OCI-M2 (cell line): Measurements from ENCODE around the gene RASA2.
"Not testable (repeated sequence)": the region's sequence is repeated elsewhere in the genome, so short reads cannot be mapped to it uniquely, and the experiment has no call there.

Source experiments
- DNase-seq: peaks from one replicate; lab custom pipeline; 2025; ENCODE audit not compliant: unreplicated experiment; lab: John Stamatoyannopoulos, UW

Gene RASA2

GRCh38 chr3:141491929-141492328, 5.1 kb downstream of the RASA2 start:
- no peak for DNase-seq

DNA sequence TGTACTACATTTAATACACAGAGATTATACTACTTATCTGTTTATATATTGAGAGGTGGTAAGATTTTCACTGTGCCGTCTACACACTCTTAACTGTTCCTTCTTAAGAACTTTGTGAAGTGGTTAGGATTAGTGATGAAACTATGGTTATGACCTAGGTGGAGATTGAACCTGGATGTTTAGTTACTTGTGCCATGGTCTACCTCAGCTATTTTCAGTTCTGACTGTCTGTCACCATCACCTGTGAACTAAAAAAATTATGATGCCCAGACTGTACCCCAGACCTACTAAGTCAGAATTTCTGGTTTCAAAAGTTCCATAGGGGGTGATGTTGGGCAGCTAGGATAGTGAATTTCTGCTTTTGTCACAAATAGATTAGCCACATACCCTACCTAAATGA, 6.4 kb downstream of the RASA2 start:
- DNase-seq = no peak

DNA sequence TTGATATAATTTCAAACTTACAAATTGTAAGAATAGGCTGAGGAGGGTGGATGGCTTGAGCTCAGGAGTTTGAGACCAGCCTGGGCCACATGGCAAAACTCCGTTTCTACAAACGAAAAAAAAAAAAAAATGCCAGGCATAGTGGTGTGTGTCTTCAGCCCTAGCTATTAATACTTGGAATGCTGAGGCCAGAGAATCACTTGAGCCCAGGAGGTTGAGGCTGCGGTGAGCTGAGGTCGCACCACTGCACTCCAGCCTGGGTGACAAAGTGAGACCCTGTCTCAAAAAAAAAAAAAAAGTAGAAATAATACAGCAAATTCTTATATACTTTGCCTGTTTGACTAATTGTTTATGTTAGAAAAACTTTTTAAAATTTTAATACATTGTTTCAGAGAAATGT, 10.8 kb downstream of the RASA2 start:
- not testable (repeated sequence) for DNase-seq

GRCh38 chr3:141498598-141499223, 11.9 kb downstream of the RASA2 start:
- no peak for DNase-seq

- no peak for DNase-seq
Measured at GRCh38 chr3:141499284-141499683, 12.5 kb downstream of the RASA2 start.

GRCh38 chr3:141499965-141500364, 13.1 kb downstream of the RASA2 start:
- DNase-seq = no peak

GRCh38 chr3:141500397-141500796, 13.6 kb downstream of the RASA2 start:
- DNase-seq = no peak

GRCh38 chr3:141505166-141505565, 18.3 kb downstream of the RASA2 start:
- no peak for DNase-seq

DNA sequence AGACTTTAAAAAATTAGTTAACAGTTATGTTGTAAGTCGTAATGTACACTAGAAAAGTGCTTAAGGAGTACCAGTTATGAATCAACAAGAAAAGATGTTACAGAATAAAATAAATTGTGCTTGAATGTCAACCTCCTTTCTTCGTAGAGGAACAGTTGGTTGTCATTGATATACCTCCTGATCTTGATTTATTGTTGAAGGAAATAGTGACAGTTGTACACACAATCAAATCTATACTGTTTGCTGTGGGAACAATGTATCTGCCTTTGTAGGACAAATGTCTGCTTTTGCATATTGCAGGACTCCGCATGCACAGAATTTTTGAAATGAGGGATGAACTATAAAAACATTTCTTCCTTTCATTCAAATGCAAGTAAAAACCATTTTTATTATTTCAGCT, 19.2 kb downstream of the RASA2 start:
- DNase-seq = no peak

- DNase-seq = no peak
Measured at GRCh38 chr3:141507392-141508066, 20.7 kb downstream of the RASA2 start.

DNA sequence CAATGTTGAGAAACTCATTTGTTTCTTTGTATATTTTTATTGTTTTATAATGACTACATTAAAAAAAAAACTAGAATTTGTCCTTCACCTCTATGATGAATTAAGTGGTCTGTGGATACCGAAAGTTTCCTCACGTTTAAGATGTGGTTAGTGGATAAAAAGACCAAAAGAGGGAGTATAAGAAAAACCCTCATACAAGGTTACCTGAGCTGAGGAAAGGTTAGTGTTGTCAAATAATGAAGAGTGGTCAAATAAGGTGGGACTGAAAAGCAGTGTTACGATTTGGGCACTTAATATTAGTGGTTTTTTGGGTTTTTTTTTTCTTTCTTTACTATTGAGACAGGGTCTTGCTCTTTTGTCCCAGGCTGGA, 21.2 kb downstream of the RASA2 start:
- DNase-seq = no peak

DNA sequence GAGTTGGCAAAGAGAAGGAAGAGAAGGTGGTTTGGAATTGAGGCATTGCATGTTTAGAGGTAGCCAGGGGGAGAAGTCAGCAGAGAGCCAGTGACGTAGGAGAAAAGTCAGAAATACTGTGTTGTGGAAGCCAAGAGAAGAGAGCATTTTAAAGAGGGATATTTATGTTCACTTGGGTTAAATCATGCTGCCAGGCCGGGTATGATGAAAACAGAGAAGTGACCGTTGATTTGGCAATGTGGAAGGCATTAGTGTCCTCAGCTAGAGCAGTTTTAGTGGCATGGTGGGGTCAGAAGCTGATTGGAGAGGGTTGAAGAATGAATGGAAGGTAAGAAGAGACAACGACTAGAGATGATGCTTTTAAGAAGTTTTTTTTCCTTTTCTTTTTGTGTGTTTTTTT, 24.5 kb downstream of the RASA2 start:
- DNase-seq = no peak

DNA sequence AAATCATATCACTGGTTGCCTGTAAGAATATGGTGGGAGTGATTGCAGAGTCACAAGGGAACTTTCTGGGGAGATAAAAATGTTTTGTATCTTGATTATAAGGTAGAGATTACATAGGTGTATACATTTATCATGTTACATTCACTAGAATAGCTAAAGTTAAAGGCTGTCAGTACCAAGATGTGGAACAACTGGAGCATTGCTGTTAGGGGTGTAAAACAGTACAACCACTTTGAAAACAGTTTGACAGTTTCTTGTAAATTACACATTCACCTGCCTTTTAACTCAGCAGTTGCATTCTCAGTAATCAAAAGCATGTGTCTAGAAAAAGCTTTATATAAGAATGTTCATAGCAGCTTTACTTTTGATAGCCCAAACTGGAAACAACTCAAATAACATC, 27.6 kb downstream of the RASA2 start:
- DNase-seq = no peak

DNA sequence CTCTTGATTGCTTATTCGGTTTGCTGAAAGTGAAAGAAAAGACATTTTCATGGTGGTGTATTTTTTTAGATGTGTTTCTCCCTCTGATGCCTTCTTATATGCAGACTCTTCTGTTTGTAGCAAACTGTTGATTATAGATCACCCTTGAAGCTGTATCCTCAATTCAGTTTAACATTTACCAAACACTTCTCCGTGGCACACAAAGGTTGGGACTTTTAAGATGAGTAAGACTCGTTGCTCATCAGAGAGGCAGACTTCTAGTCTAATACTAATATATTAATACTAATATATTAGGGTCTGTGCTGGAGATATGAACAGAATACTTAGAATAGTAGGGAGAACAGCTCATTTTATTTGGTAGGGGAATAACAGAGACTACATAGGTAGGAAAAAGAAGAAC, 32.8 kb downstream of the RASA2 start:
- no peak for DNase-seq

DNA sequence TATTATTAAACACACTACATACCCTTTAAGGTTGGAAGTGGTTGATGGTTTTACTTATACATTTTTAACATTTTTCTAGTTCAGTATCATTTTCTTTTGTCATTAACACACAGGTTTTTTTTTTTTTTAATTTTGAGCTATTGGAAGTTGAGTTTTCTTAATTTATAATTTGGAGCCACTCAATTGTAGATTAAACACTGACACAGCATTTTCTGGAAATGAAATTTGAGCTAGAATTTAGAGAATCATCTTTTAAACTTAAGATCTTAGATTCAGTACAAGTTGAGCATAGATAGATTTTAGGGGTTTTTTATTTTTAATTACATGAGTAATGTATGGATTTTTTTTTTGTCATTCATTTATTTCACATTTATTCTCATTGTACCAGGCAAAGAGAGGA, 35.0 kb downstream of the RASA2 start:
- DNase-seq = no peak

GRCh38 chr3:141523615-141524375, 37.0 kb downstream of the RASA2 start:
- no peak for DNase-seq

DNA sequence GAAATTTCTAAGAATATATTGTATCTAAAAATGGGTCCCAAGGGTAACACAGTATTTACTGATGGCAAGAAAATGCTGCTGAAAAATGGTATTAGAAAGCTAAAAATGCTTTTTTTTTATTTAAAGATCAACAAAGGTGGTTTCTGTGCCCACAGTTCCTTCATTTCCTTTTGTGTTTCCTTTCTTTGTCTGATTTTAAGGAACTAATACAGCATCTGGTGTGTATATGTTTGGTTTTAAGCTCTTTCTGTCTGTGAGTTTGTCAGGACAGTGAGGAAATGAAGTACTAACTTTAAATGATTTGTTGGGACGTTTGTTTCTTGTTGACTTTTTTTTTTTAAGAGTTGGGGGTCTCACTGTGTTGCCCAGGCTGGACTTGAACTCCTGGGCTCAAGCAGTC, 38.2 kb downstream of the RASA2 start:
- DNase-seq = no peak

DNA sequence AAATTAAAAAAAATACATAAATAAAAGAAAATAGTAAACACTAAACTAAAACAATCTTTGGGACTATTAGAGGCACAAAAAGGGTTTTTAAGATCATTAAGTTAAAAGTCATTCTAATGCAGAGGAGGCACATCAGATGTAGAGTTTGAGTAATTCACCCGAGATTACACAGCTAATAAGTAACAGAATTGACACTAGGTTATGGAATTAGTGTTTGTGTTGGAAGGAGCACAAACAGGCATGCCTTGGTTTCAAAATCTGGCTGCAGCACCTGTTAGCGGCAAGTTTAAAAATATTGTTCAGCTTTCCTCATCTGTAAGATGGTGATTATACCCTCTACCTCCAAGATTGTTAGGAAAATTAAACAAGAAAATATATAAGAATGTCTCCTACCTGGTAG, 39.0 kb downstream of the RASA2 start:
- no peak for DNase-seq

GRCh38 chr3:141526709-141527108, 39.9 kb downstream of the RASA2 start:
- no peak for DNase-seq

DNA sequence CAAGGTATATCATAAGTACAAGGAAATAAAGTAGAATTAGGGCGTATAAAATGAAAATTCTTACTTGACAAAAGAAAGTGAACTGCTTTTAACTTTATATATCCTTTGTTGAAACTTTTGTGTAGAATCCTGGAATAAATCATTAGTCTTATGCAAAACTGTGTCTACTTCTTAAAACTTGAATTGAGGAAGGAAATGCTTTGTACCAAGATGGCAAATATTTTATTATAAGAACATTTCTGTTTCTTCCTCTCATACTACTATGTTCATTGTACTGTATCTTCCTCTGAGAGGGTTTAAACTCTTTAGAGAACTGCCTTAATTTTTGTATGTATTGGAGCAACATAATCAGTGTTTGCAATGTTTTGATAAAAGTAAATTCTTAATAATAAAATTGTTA, 42.0 kb downstream of the RASA2 start:
- no peak for DNase-seq

DNA sequence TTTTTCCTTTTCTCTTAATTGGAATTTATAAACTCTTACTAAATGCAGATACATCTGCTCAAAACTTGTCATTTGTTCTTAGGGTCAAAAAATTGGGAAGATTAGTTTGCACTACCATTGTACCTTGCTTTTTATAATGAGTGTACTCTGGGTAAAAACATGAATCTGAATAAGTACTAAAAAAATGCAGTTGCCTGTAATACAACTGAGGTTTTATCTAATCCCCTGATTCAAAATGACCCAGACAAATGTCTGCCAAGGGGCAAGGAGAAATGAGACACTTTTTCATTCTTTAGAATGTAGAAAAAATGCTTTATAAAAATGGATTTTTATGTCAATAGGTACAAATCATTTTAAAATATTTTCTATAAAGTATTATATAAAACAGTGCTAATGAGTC, 42.4 kb downstream of the RASA2 start:
- DNase-seq = no peak

GRCh38 chr3:141529717-141530414, 43.0 kb downstream of the RASA2 start:
- no peak for DNase-seq
